Measurements from ENCODE around the gene UBE2G1.
"Not testable (repeated sequence)": the region's sequence is repeated elsewhere in the genome, so short reads cannot be mapped to it uniquely, and the experiment has no call there.

The UBE2G1 gene

GRCh38 chr17:4255271-4255670 is 111.2 kb downstream of the UBE2G1 start:
- in situ Hi-C loops (cut with HindIII; ENCODE audit: low sequenced_read_pairs): not testable (repeated sequence)

DNA sequence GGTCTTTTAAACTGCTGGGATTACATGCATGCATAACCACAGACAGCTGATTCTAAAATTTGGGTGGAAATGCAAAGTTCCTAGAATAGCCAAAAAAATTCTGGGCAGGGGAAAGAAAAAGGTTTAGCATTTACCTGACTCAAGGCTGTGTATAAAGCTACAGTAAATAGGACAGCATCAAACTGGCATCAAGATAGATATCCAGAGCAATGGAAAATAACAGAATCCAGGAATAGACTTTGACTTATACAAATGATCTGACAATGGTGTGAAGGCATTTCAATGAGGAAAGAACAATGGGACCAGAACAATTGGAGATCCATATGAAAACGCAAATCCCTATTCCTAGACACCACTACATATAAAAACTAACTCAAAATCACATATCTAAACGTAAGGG is 115.6 kb downstream of the UBE2G1 start:
- in situ Hi-C loops (cut with HindIII; ENCODE audit: low sequenced_read_pairs): no loop called here

- in situ Hi-C loops (cut with HindIII; ENCODE audit: low sequenced_read_pairs): no loop called here
Measured at GRCh38 chr17:4249452-4250029, 116.9 kb downstream of the UBE2G1 start.

GRCh38 chr17:4248504-4249277 is 117.8 kb downstream of the UBE2G1 start:
- in situ Hi-C loops (cut with HindIII; ENCODE audit: low sequenced_read_pairs): no loop called here

DNA sequence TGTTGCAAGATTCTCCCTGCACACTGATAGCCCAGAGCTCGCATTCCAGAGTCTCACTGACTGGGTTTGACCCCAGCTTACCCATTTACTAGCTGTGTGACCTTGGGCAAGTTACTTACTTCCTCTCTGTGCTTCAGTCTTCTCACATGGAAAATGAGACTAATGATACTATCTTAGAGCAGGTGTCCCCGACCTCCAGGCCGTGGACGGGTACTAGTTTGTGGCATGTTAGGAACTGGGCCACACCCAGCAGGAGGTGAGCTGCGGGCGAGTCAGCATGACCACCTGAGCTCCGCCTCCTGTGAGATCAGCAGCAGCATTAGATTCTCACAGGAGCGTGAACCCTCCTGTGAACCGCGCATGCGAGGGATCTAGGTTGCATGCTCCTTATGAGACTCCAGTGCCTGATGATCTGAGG is 118.5 kb downstream of the UBE2G1 start:
- in situ Hi-C loops (cut with HindIII; ENCODE audit: low sequenced_read_pairs): no loop called here

DNA sequence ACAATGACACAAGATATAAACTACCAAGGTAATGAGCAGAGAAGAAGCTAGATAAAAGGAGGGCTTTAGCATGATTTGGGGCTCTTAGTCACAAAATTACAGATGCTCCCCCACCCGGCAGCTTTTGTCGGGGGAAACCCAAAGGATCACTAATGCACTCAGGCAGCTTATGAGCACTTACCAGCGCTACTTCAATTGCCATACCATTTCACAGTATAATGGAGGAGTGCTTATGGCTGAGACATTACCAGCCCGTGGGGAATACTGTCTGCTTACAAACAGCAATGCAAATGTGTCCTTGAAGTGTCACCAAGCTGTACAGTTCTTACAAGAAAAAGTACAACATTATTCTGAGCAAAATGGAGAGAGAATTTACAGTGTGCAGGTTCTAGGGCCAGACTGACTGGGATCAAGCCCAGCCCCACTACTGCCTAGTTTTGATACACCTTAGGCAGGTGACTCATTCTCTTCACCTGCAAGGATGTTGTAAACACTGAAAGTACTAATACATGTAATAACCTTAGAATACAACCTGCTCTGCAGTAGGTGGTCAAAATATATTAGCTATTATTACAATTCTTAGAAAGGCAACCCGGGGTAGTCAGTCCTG is 119.0 kb downstream of the UBE2G1 start:
- in situ Hi-C loops (cut with HindIII; ENCODE audit: low sequenced_read_pairs): no loop called here

GRCh38 chr17:4246674-4247073 is 119.8 kb downstream of the UBE2G1 start:
- in situ Hi-C loops (cut with HindIII; ENCODE audit: low sequenced_read_pairs): no loop called here

DNA sequence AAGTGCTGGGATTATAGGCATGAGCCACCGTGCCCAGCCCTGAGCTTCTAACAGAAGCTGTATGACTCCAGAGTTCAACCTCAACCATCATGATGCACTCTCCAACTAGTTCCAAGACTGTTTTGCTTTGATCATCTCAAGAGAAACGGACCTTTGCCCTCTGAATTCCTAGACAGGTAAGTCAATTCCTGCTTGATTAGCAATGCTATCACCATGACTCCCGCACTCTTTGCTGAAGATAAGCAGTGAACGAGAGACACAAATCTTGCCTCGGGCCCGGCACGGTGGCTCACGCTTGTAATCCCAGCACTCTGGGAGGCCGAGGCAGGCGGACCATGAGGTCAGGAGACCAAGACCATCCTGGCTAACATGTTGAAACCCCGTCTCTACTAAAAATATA is 124.9 kb downstream of the UBE2G1 start:
- in situ Hi-C loops (cut with HindIII; ENCODE audit: low sequenced_read_pairs): no loop called here

- in situ Hi-C loops (cut with HindIII; ENCODE audit: low sequenced_read_pairs): no loop called here
Measured at GRCh38 chr17:4236456-4236855, 130.0 kb downstream of the UBE2G1 start.

GRCh38 chr17:4235372-4236279 is 130.8 kb downstream of the UBE2G1 start:
- in situ Hi-C loops (cut with HindIII; ENCODE audit: low sequenced_read_pairs): no loop called here

DNA sequence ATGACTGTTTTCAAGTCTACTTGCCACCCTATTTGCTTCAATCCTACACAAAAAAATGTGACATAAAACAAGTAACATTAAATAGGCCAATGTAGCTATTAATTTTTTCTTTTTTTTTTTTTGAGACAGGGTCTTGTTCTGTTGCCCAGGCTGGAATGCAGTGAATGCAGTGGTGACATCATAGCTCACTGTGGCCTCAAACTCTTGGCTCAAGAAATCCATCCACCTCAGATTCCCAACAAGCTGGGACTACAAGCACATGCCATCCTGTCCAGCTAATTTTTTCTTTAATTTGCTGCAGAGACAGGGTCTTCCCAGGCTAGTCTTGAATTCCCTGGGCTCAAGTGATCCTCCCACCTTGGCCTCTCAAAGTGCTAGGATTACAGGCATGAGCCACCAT is 132.1 kb downstream of the UBE2G1 start:
- in situ Hi-C loops (cut with HindIII; ENCODE audit: low sequenced_read_pairs): no loop called here

- in situ Hi-C loops (cut with HindIII; ENCODE audit: low sequenced_read_pairs): no loop called here
Measured at GRCh38 chr17:4233668-4234258, 132.7 kb downstream of the UBE2G1 start.

DNA sequence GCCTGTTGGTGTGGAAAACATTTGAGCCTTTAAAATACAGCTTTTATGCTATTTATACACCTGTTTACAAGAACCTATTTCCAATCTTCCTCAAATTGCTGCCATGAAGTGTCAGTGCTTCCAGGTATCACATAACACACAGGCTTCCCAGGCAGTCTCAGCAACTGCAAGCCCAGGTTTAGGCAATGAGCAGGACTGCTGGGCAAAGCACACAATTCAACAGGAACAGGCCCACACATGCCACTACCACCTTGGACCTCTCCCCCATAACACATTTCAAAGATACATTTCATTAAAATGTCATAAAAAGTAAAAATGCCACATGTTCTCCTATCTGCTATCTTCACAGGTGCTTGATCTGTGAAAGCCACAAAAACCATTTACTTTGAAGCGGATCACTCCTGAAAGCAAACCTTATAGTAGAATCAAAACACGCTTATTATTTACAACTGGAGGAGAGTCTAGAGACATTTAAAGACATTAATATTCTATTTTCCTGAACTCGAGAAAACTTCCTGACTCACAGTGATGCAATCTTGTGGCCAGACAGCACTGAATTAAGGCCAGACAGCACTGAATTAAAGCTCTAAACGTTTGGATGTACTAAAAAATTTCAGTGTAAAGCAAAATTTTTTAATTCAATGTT is 134.2 kb downstream of the UBE2G1 start:
- in situ Hi-C loops (cut with HindIII; ENCODE audit: low sequenced_read_pairs): no loop called here

DNA sequence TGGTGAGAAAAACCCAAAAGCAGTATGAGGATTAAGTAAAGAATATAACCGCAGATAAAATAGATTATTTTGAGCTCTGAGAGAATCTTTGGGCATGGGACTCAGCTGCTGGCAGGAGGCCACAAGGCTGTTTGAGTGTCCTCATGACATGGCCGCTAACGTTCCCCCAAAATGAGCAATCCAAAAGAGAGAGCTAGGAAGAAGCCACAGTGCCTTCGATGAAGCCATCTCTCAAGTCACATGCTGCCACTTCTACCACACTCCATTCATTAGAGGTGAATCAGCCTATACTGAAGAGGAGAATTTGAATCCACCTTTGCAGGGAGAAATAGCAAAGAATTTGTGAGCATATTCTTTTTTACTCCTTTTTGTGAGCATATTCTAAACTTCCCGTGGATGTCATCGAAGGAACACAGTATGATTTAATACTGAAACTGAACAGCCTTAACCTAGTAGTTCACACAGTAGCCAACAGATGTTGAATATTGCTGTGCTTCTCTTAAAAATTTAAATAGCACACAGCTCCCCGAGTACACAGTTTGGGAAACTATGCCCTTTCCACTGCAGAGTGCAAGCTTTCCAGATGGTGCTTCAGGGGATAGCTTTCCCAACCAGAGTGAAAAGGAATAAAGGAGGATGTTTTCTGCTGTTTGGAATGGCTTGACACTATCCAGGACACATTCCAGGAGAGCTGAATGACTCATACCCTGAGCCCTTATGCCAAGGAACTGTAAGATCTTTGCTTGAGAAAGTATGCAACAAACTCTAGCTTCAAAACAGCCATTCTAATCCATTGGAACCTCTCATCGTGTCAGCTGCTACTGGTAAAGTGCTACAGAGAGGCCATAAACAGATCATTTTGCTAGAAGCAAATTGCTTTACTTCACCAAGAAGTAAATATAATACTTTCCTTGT is 136.6 kb downstream of the UBE2G1 start:
- in situ Hi-C loops (cut with HindIII; ENCODE audit: low sequenced_read_pairs): no loop called here

- in situ Hi-C loops (cut with HindIII; ENCODE audit: low sequenced_read_pairs): no loop called here
Measured at GRCh38 chr17:4221899-4222659, 144.4 kb downstream of the UBE2G1 start.

DNA sequence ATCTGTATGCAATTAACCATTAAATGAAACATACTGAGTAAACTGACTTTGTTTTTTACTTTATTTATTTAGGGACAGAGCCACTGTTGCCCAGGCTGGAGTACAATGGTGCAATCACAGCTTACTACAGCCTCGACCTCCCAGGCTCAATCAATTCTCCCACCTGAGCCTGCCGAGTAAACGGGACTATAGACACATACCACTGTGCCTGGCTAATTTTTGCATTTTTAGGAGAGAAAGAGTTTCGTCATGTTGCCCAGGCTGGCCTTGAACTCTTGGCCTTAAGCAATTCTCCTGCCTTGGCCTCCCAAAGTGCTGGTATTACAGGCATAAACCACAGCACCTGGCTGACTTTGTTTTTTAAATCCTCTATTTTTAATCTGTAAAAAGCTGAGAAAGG is 145.3 kb downstream of the UBE2G1 start:
- in situ Hi-C loops (cut with HindIII; ENCODE audit: low sequenced_read_pairs): no loop called here

DNA sequence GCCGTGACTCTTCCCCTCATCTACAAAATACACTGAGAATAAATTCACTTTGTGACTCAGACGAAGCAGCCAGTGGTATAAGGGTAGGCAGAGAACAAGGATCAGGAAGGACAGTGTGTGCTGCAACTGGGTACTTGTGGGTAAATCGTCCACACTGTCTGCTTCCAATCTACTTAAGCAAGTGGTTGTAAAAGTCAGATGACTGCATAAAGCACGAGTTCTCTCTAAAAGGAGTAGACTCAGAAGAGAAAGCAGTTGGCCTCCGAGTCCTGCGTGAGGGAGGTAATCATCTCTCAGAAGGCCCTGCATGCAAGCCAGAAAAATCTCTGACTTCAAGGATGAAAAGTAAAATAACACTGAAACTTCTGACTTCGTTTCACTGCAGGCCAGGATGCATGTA is 145.8 kb downstream of the UBE2G1 start:
- in situ Hi-C loops (cut with HindIII; ENCODE audit: low sequenced_read_pairs): no loop called here
